ENCODE measurements around the gene ERC2.

Gene ERC2

GRCh38 chr3:55494976-55495375, 973.3 kb downstream of the ERC2 start:
- no peak for DNase-seq (ENCODE audit: low read depth in 3 of 3)

GRCh38 chr3:55492976-55493375, 975.3 kb downstream of the ERC2 start:
- DNase-seq (ENCODE audit: low read depth in 3 of 3): no peak

- DNase-seq (ENCODE audit: low read depth in 3 of 3): no peak
These were observed 976.9 kb downstream of the ERC2 start for GRCh38 chr3:55491296-55491816.

- DNase-seq (ENCODE audit: low read depth in 3 of 3): no peak
These were observed 977.9 kb downstream of the ERC2 start for GRCh38 chr3:55490276-55490913.

- DNase-seq (ENCODE audit: low read depth in 3 of 3): no peak
These were observed 978.5 kb downstream of the ERC2 start for GRCh38 chr3:55489798-55490132.

- no peak for DNase-seq (ENCODE audit: low read depth in 3 of 3)
These were observed 979.7 kb downstream of the ERC2 start for GRCh38 chr3:55488398-55489055.

GRCh38 chr3:55487381-55488241, 980.7 kb downstream of the ERC2 start:
- DNase-seq (ENCODE audit: low read depth in 3 of 3): no peak

GRCh38 chr3:55486857-55487380, 981.3 kb downstream of the ERC2 start, which contains the start of gene WNT5A:
Gene WNT5A (minus strand): TSS chr3:55487306. CDS start chr3:55486985, 321 bp downstream.
- DNase-seq (ENCODE audit: low read depth in 3 of 3): no peak

- DNase-seq (ENCODE audit: low read depth in 3 of 3): no peak
These were observed 982.0 kb downstream of the ERC2 start for GRCh38 chr3:55486101-55486856.

- DNase-seq (ENCODE audit: low read depth in 3 of 3): peak in 2 of 3 donors; percentile 31 to 42
These were observed 983.2 kb downstream of the ERC2 start for GRCh38 chr3:55484801-55485791.

- no peak for DNase-seq (ENCODE audit: low read depth in 3 of 3)
These were observed 984.0 kb downstream of the ERC2 start for GRCh38 chr3:55484191-55484689.

- no peak for DNase-seq (ENCODE audit: low read depth in 3 of 3)
These were observed 984.8 kb downstream of the ERC2 start for GRCh38 chr3:55483196-55484095.

- no peak for DNase-seq (ENCODE audit: low read depth in 3 of 3)
These were observed 985.6 kb downstream of the ERC2 start for GRCh38 chr3:55482496-55483195.

- no peak for DNase-seq (ENCODE audit: low read depth in 3 of 3)
These were observed 986.3 kb downstream of the ERC2 start for GRCh38 chr3:55481744-55482495.

GRCh38 chr3:55480911-55481743, 987.1 kb downstream of the ERC2 start:
- DNase-seq (ENCODE audit: low read depth in 3 of 3): no peak

Measured in stimulated activated CD4-positive, alpha-beta T cell treated with anti-CD3 and anti-CD28 coated beads, TNF-alpha, amount 100 ng/mL, for 48 hours (primary cell).